Subcutaneous abdominal adipose tissue (tissue), 5 donors: ENCODE results near the gene LAMC2.

Source experiments
- H3K27ac ChIP-seq: one replicate; pipeline ENCODE4 v1.7.0; 2013; ENCODE audit warnings: low read depth, mild to moderate bottlenecking, inconsistent platforms, low read length, moderate library complexity
- H3K27me3 ChIP-seq, 5 donors: one replicate each; pipeline ENCODE4 v1.7.0; 2013; ENCODE audit warnings: low read length in 5 of 5, inconsistent platforms in 1 of 5; ENCODE audit not compliant: control insufficient read depth in 5 of 5, insufficient read depth in 4 of 5
- H3K36me3 ChIP-seq, 5 donors: one replicate each; pipeline ENCODE4 v1.7.0; 2013; ENCODE audit warnings: low read length in 5 of 5; ENCODE audit not compliant: control insufficient read depth in 5 of 5, insufficient read depth in 5 of 5
- H3K4me1 ChIP-seq, 5 donors: one replicate each; pipeline ENCODE4 v1.7.0; 2013; ENCODE audit warnings: low read length in 5 of 5, mild to moderate bottlenecking in 3 of 5, moderate library complexity in 1 of 5; ENCODE audit not compliant: control insufficient read depth in 5 of 5, insufficient read depth in 5 of 5
- H3K4me3 ChIP-seq, 5 donors: one replicate each; pipeline ENCODE4 v1.7.0; 2013; ENCODE audit warnings: low read length in 5 of 5, low read depth in 1 of 5
- H3K9ac ChIP-seq, 5 donors: one replicate each; pipeline ENCODE4 v1.7.0; 2013; ENCODE audit warnings: low read length in 5 of 5, mild to moderate bottlenecking in 4 of 5, moderate library complexity in 3 of 5
- H3K9me3 ChIP-seq, 5 donors: one replicate each; pipeline ENCODE4 v1.7.0; 2013; ENCODE audit warnings: low read length in 5 of 5; ENCODE audit not compliant: control insufficient read depth in 5 of 5
- donor health status: healthy.
- donor health status: healthy.
- donor health status: healthy.
- donor health status: healthy.
- donor health status: healthy.

The LAMC2 gene

DNA sequence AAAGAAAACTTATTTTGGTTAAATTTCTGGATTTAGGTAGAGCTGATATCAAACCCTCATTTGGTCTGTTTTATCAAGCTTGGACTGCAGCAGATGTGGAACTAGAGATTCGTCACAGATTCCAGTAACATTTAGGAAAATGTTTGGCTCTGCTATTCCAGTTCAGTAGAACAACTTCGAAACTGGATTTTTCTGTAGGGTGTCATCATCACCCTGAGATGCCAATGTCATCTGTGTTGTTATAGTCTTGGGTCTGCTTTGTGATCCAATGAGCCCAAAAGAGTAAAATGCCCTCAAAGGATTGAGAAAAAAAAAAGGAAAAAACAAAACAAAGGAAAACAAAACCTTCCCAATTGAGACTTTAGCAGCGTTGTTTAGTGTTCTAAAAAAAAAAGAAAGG lies 55.4 kb downstream of the LAMC2 start:
- Histone ChIP-seq H3K9ac (peak overlapping the region in 1 of 5 donors; percentile 70), H3K4me1 (peaks cover 10 to 69% (median 41%) of the 10 kb centered on the region in 5 donors), H3K9me3 (no peaks in the 10 kb centered on the region), H3K36me3 (no peaks in the 10 kb centered on the region), H3K27me3 (no peaks in the 10 kb centered on the region), H3K27ac (peak overlapping the region; percentile 87), H3K4me3 (no peak overlapping the region)

DNA sequence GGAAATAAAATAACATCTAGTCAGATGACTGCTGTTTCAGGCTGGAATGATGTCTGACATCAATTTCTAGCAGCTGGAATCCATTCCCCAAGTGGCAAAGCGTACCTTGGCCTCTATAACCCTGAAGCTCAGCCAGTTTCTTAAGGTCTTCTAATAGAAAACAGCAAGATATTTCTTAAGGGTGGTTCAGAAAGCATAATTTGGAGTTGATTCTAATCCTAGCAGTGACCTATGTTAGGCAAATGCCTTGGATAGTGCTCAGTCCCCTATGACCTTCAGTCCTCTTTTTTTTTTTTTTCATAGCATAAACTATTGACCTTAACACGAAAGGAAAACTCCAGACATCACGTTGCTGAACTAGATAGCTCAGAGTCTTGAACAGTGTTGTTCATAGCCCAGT lies 56.5 kb downstream of the LAMC2 start:
- Histone ChIP-seq H3K4me1 (peaks cover 10 to 69% (median 41%) of the 10 kb centered on the region in 5 donors), H3K4me3 (no peak overlapping the region), H3K27me3 (no peaks in the 10 kb centered on the region), H3K36me3 (no peaks in the 10 kb centered on the region), H3K27ac (peak overlapping the region; percentile 87), H3K9ac (peak overlapping the region in 1 of 5 donors; percentile 70), H3K9me3 (no peaks in the 10 kb centered on the region)

DNA sequence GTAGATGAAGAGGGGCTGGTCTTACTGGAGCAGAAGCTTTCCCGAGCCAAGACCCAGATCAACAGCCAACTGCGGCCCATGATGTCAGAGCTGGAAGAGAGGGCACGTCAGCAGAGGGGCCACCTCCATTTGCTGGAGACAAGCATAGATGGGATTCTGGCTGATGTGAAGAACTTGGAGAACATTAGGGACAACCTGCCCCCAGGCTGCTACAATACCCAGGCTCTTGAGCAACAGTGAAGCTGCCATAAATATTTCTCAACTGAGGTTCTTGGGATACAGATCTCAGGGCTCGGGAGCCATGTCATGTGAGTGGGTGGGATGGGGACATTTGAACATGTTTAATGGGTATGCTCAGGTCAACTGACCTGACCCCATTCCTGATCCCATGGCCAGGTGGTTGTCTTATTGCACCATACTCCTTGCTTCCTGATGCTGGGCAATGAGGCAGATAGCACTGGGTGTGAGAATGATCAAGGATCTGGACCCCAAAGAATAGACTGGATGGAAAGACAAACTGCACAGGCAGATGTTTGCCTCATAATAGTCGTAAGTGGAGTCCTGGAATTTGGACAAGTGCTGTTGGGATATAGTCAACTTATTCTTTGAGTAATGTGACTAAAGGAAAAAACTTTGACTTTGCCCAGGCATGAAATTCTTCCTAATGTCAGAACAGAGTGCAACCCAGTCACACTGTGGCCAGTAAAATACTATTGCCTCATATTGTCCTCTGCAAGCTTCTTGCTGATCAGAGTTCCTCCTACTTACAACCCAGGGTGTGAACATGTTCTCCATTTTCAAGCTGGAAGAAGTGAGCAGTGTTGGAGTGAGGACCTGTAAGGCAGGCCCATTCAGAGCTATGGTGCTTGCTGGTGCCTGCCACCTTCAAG lies 57.3 kb downstream of the LAMC2 start:
- H3K27ac ChIP-seq, result peak overlapping the region; percentile 87
- no peaks in the 10 kb centered on the region for H3K36me3 ChIP-seq
- no peaks in the 10 kb centered on the region for H3K27me3 ChIP-seq

DNA sequence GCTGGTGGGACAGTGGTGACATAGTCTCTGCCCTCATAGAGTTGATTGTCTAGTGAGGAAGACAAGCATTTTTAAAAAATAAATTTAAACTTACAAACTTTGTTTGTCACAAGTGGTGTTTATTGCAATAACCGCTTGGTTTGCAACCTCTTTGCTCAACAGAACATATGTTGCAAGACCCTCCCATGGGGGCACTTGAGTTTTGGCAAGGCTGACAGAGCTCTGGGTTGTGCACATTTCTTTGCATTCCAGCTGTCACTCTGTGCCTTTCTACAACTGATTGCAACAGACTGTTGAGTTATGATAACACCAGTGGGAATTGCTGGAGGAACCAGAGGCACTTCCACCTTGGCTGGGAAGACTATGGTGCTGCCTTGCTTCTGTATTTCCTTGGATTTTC lies 58.4 kb downstream of the LAMC2 start:
- H3K36me3 ChIP-seq, result no peaks in the 10 kb centered on the region
- H3K9me3 ChIP-seq, result no peaks in the 10 kb centered on the region
- no peak overlapping the region for H3K4me3 ChIP-seq
- H3K27me3 ChIP-seq, result no peaks in the 10 kb centered on the region
- peaks cover 10 to 59% (median 38%) of the 10 kb centered on the region in 5 donors for H3K4me1 ChIP-seq
- peak overlapping the region in 1 of 5 donors; percentile 16 for H3K9ac ChIP-seq
- H3K27ac ChIP-seq, result peak overlapping the region; percentile 87

More for the DNA sequence above, 57.3 kb downstream of the LAMC2 start:
- Histone ChIP-seq H3K4me1 (peaks cover 10 to 69% (median 41%) of the 10 kb centered on the region in 5 donors), H3K9me3 (no peaks in the 10 kb centered on the region), H3K4me3 (peak overlapping the region in 2 of 5 donors; percentile 17 to 25), H3K9ac (peak overlapping the region in 1 of 5 donors; percentile 70)

DNA sequence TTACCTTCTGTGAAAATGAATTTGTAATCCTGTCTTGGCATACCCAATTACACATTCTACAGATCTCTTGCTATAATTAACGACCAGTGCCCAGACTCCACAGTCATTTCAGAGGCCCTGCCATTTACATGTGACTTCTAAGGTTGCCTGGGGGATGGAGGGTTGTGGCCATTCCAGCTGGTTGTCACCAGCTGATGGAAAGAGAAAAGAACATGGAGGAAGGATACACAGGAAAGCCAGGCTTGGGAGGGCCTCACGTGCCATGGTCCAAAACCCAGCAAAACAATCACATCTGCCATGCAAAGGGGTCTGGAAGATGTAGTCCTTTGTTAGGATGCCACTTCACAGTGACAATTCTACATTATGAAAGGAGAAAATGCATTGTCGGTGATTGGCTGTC lies 59.3 kb downstream of the LAMC2 start:
- Histone ChIP-seq H3K36me3 (no peaks in the 10 kb centered on the region), H3K9ac (no peak overlapping the region), H3K4me1 (peaks cover 10 to 53% (median 37%) of the 10 kb centered on the region in 5 donors), H3K9me3 (no peaks in the 10 kb centered on the region), H3K4me3 (no peak overlapping the region), H3K27ac (peak overlapping the region; percentile 39), H3K27me3 (no peaks in the 10 kb centered on the region)

DNA sequence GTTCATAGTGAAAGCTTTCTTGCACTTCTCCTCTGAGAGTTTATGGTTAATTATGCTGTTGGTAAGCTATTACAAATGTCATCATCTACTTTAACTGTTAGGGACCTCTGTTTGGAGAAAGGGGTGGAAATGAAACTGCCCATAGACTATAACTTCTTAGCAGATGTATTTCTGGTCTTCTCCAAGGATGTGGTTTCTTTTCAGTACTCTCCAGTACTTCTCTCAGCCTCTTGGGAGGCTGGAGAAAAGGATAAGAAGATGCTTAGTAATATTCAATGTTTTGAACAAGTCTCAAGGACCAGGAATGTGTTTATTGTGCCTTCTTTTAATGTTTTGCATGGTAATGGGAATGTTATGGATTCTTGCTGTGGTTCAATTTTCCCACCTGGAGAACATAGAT lies 60.4 kb downstream of the LAMC2 start:
- H3K27ac ChIP-seq, result no peak overlapping the region

DNA sequence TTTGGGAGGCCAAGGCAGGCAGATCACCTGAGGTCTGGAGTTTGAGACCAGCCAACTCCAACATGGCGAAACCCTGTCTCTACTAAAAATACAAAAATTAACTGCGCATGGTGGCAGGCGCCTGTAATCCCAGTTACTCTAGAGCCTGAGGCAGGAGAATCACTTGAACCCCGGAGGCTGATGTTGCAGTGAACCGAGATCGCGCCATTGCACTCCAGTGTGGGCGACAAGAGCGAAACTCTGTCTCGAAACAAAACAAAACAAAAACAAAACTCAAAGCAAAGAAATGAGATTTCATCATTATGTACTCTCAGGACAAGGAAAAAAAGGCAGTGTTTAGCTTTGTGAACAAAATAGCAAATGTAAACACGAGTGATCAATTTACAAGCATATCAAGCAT lies 61.0 kb downstream of the LAMC2 start:
- Histone ChIP-seq H3K4me3 (no peak overlapping the region), H3K27ac (no peak overlapping the region), H3K36me3 (peaks cover 0 to 9% (median 0%) of the 10 kb centered on the region in 5 donors), H3K4me1 (peaks cover 8 to 36% (median 32%) of the 10 kb centered on the region in 5 donors), H3K9ac (no peak overlapping the region), H3K27me3 (no peaks in the 10 kb centered on the region), H3K9me3 (no peaks in the 10 kb centered on the region)

More for the DNA sequence above, 60.4 kb downstream of the LAMC2 start:
- H3K9me3 ChIP-seq, result no peaks in the 10 kb centered on the region
- no peak overlapping the region for H3K9ac ChIP-seq
- peaks cover 8 to 42% (median 37%) of the 10 kb centered on the region in 5 donors for H3K4me1 ChIP-seq
- no peak overlapping the region for H3K4me3 ChIP-seq
- no peaks in the 10 kb centered on the region for H3K27me3 ChIP-seq
- H3K36me3 ChIP-seq, result peaks cover 0 to 4% (median 0%) of the 10 kb centered on the region in 5 donors

DNA sequence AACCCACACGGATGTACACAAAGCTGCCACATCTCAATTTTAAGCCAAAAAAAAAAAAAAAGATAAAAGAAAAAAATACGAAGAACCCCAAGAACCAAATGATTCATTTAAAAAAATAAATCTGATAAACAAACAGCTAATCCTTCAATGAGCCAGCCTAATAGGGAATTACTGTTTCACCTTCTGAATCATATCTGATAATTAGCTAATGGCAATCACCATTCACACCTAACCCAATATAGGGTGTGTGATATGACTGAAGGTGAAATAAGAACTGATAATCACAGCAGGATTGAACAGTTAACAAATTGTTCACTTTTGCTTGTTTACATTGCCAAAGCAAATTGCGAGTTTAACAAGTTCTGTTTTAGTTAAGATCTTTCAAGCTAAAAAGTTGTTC lies 61.4 kb downstream of the LAMC2 start:
- Histone ChIP-seq H3K9me3 (no peaks in the 10 kb centered on the region), H3K27ac (no peak overlapping the region), H3K4me1 (peaks cover 8 to 32% (median 29%) of the 10 kb centered on the region in 5 donors), H3K27me3 (no peaks in the 10 kb centered on the region), H3K9ac (no peak overlapping the region), H3K36me3 (peaks cover 0 to 9% (median 0%) of the 10 kb centered on the region in 5 donors), H3K4me3 (no peak overlapping the region)

DNA sequence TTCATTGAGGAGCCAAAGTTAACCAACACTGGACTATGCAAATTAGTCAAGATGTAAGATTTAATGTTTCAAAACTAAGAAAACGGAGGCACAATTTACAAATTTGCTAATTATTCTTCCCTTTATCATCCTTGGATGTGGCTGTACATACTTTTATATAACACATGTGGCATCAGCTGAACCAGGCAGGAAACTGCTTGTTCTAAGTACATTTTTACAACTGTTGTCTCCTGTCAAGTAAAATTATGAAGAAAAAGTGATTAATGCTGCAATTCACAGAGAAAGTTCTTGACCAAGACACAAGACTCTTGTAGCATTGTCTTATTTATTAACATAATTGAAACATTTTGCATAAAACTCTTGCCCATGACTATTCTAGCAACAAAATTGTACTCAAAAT lies 61.9 kb downstream of the LAMC2 start:
- H3K9me3 ChIP-seq, result no peaks in the 10 kb centered on the region
- H3K27ac ChIP-seq, result no peak overlapping the region
- H3K27me3 ChIP-seq, result no peaks in the 10 kb centered on the region
- peaks cover 8 to 27% (median 25%) of the 10 kb centered on the region in 5 donors for H3K4me1 ChIP-seq
- peaks cover 0 to 9% (median 0%) of the 10 kb centered on the region in 5 donors for H3K36me3 ChIP-seq
- H3K4me3 ChIP-seq, result no peak overlapping the region
- no peak overlapping the region for H3K9ac ChIP-seq

DNA sequence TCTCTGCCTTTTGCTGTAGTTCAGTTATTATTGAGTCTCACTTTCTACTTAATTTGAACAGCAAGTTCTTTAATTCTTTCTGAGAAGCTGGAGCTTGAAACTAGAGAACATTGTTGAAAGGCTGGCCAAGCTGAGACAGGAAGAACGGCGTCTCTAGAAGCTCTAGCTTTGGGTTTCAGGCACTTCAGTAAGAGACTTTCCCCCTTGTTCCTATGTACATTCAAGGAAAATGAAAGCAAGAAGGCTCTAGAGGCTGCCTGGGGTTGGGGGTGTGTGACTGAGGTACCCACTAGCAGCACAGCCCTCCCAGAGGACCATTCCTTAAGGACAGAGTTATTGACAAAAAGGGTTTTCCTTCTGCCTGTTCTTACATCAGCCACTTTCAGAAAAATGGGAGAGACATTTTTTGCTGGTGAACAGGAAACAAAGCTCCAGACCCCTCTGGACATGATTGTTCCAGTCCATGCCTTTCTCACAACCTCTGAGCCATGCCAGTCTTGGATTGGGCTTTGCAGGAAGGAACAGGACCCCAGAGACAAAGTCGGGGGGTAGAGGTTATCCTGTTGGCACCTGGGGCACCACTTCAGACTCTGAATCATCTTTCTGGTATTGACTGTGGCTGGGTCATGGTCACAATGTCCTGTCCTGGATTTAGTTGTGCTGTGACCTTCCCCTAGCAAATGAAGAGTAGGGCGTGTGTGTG lies 63.1 kb downstream of the LAMC2 start:
- Histone ChIP-seq H3K4me3 (no peak overlapping the region), H3K27ac (no peak overlapping the region), H3K27me3 (no peaks in the 10 kb centered on the region), H3K4me1 (peaks cover 6 to 15% (median 14%) of the 10 kb centered on the region in 5 donors), H3K36me3 (peaks cover 0 to 9% (median 0%) of the 10 kb centered on the region in 5 donors), H3K9me3 (peaks cover 0 to under 1% (median 0%) of the 10 kb centered on the region in 5 donors), H3K9ac (no peak overlapping the region)
